Heart left ventricle (tissue), 16 donors: ENCODE data around the gene CIB1. TPM values are rescaled to one million over a fixed set of nuclear protein-coding genes. Genes with fewer than 3 reads are reported as not detected.

Experiments
- ATAC-seq, 4 donors: fragments of 200-7000 bp; cut with Tn5 transposase; one replicate each; pipeline ENCODE4 v1.9.1; 2020 to 2022; ENCODE audit warnings: moderate library complexity in 4 of 4, mild to moderate bottlenecking in 3 of 4, moderate number of reproducible peaks in 1 of 4
- DNase-seq, 5 donors: peaks; one replicate each; pipeline ENCODE4 v3.0.0-alpha.2; 2020
- H3K27ac ChIP-seq, 12 donors: fragments of 200-600 bp; sonication (generic) in 4 of 12; one replicate each; pipeline versions ENCODE4 v1.5.0 to v1.8.0; 2016 to 2022; ENCODE audit warnings: mild to moderate bottlenecking in 2 of 12
- H3K27me3 ChIP-seq, 9 donors: fragments of 200-600 bp; sonication (generic) in 2 of 9; one replicate each; pipeline versions ENCODE4 v1.5.1 to v1.8.0; 2016 to 2022; ENCODE audit warnings: mild to moderate bottlenecking in 3 of 9
- H3K36me3 ChIP-seq, 9 donors: fragments of 200-600 bp; sonication (generic) in 2 of 9; one replicate each; pipeline versions ENCODE4 v1.5.0 to v1.8.0; 2018 to 2022; ENCODE audit warnings: mild to moderate bottlenecking in 2 of 9
- H3K4me1 ChIP-seq, 12 donors: fragments of 200-600 bp; sonication (generic) in 4 of 12; one replicate each; pipeline versions ENCODE4 v1.5.0 to v1.8.0; 2016 to 2022; ENCODE audit warnings: mild to moderate bottlenecking in 3 of 12
- H3K4me3 ChIP-seq, 12 donors: fragments of 200-600 bp; sonication (generic) in 4 of 12; one replicate each; pipeline versions ENCODE4 v1.5.0 to v1.8.0; 2017 to 2022; ENCODE audit warnings: mild to moderate bottlenecking in 9 of 12, moderate library complexity in 4 of 12
- H3K9me3 ChIP-seq, 12 donors: fragments of 200-600 bp; sonication (generic) in 4 of 12; one replicate each; pipeline versions ENCODE4 v1.5.0 to v1.8.0; 2016 to 2022; ENCODE audit warnings: mild to moderate bottlenecking in 1 of 12
- POLR2A ChIP-seq, 2 donors: fragments of 450-650 bp; IDR thresholded peaks; one replicate each; pipeline ENCODE4 v1.6.1; 2017; ENCODE audit warnings: antibody characterized with exemption in 2 of 2, mild to moderate bottlenecking in 2 of 2, moderate library complexity in 2 of 2
- WGBS, 4 donors: extraction: QIAGEN DNeasy Blood & Tissue Kit in 2 of 4; methylation state at CpG; one replicate each; pipeline versions ENCODE4 v1.1.5 to v1.1.7; 2013 to 2018; 5-methylcytosine and 5-hydroxymethylcytosine counted together
- intact Hi-C, 10 donors: fragments of 100-400 bp; cut with DNase I; formaldehyde crosslinking; loops; one replicate each; pipeline versions ENCODE4 v1.11.1 to v1.14.2; 2022
- polyA plus RNA-seq, 2 donors: library from polyadenylated mRNA; stranded (reverse); fragments of 200-250 nt; gene quantifications; one replicate each; pipeline ENCODE4 v1.2.3, GENCODE V29; 2013
- total RNA-seq, 9 donors: library from RNA; depleted of rRNA in 2 of 9; stranded (reverse); fragments of >200 nt in 2 of 9; fragmentation: NEBNext Ultra II Directional in 3 of 9; extraction: Animal tissue kit (Norgen Biotek cat#: 25700) in 3 of 9; gene quantifications; one replicate each; pipeline versions ENCODE4 v1.1.0 to v1.2.4, GENCODE V29; 2016 to 2023
- TF ChIP-seq, protein P1 (sequence below), 12 donors: fragments of 200-600 bp; sonication (generic) in 4 of 12; IDR thresholded peaks; one replicate each; pipeline versions ENCODE4 v1.5.0 to v1.8.0; 2018 to 2022; ENCODE audit warnings: antibody characterized with exemption in 12 of 12, mild to moderate bottlenecking in 5 of 12
- donor health status: ischemic (EF 13 %, LVEDD 7.1; RV severe dilation, severe dysfunction).
- donor health status: healthy with polysubstance abuse.
- donor health status: DM: no; HTN: yes; CAD: no.
- donor health status: DM: no; HTN: no; CAD: no.
- donor health status: ischemic (EF 25% LVEDD 6.9; RV normal size, moderate dysfunction).
- donor health status: ischemic (EF 25% LVEDD 5.7; RV mildly dilated, moderate dysfunction).
- donor health status: healthy.
- donor health status: DM: yes; HTN: yes; CAD: no.
- donor health status: ischemic (EF 35%, LVEDD 5.7; RV mildly dilated, moderate dysfunction).
- donor health status: nonischemic (EF 11% LVEDD 7.7; RV severe dilation, severe dysfunction).
- donor health status: DM: yes; HTN: yes; CAD: no.
- donor health status: PGD.
- donor health status: ischemic (EF 29% LVEDD 5.4; RV normal size, mild dysfunction).
- donor health status: nonischemic (EF 23%, LVEDD 6.1; RV moderate dilation, normal function).

The CIB1 gene
- total and polyA plus RNA-seq, 11 donors, result 38.7 to 145 (median 80.8) TPM

DNA sequence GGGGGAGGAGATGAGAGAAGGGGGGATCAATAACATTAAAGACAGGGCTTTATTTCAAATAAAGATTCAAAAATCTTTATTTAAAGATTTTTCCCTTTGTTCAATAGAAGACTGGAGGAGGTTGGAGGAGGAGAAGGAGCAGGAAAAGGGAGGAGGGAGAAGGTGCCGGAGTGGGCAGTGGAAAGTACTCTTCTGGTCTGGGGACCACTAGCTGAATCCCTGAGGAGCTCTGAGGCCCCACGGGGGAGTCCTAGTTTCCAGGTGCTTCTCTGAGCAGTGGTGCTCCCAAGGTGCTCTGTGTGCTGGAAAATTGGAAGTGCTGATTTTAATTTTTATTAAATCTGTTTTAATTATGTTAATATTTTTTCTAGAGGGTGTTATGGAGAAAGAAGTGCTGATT is 52.0 kb downstream of the CIB1 start:
- 35 to 51% (median 44%) methylated on average over 2 of the region's 2 CpGs for WGBS, 4 donors
- no peak for TF ChIP-seq POLR2A (IDR thresholded peaks at IDR 0.05)
- TF ChIP-seq, protein P1, sequence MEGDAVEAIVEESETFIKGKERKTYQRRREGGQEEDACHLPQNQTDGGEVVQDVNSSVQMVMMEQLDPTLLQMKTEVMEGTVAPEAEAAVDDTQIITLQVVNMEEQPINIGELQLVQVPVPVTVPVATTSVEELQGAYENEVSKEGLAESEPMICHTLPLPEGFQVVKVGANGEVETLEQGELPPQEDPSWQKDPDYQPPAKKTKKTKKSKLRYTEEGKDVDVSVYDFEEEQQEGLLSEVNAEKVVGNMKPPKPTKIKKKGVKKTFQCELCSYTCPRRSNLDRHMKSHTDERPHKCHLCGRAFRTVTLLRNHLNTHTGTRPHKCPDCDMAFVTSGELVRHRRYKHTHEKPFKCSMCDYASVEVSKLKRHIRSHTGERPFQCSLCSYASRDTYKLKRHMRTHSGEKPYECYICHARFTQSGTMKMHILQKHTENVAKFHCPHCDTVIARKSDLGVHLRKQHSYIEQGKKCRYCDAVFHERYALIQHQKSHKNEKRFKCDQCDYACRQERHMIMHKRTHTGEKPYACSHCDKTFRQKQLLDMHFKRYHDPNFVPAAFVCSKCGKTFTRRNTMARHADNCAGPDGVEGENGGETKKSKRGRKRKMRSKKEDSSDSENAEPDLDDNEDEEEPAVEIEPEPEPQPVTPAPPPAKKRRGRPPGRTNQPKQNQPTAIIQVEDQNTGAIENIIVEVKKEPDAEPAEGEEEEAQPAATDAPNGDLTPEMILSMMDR (IDR thresholded peaks at IDR 0.05), result no peak
- intact Hi-C loops, result no loop called here
- no peak for ATAC-seq
- peak overlapping the region in 3 of 12 donors; percentile 5 to 98 (median 98) for H3K27ac ChIP-seq
- no peak overlapping the region for H3K4me3 ChIP-seq
- H3K9me3 ChIP-seq, result no peaks in the 10 kb centered on the region
- H3K4me1 ChIP-seq, result peaks cover 0 to 26% (median 9%) of the 10 kb centered on the region in 12 donors
- H3K27me3 ChIP-seq, result peaks cover 0 to 16% (median 0%) of the 10 kb centered on the region in 9 donors
- no peaks in the 10 kb centered on the region for H3K36me3 ChIP-seq
- DNase-seq, result no peak

Other genes with a start within 250 kb of the CIB1 start
- gene ZNF710, start 232.6 kb downstream of the CIB1 start, total RNA-seq, result 10 to 100 TPM in 1 of 9 donors, 1 to 10 TPM in 8; 2.9 to 22.4 (median 5.9) TPM
- 1 to 10 TPM; 3.4 to 6.1 TPM for gene ZNF710, start 232.6 kb downstream of the CIB1 start, polyA plus RNA-seq
- 1,000 to 10,000 TPM in 2 of 9 donors, 100 to 1,000 TPM in 7; 573 to 1,258 (median 787) TPM for gene IDH2, start 131.5 kb downstream of the CIB1 start, total RNA-seq
- 100 to 1,000 TPM; 366 to 619 TPM for gene IDH2, start 131.5 kb downstream of the CIB1 start, polyA plus RNA-seq
- 100 to 1,000 TPM in 1 of 9 donors, 10 to 100 TPM in 8; 14.8 to 105 (median 21.0) TPM for gene SEMA4B, start 32.6 kb downstream of the CIB1 start, total RNA-seq
- gene SEMA4B, start 32.6 kb downstream of the CIB1 start, polyA plus RNA-seq, result 10 to 100 TPM; 13.8 to 36.3 TPM
- gene GDPGP1, start 268 bp upstream of the CIB1 start, total RNA-seq, result 10 to 100 TPM in 6 of 9 donors, 1 to 10 TPM in 3; 5.9 to 18.9 (median 13.6) TPM
- 1 to 10 TPM; 4.8 to 5.4 TPM for gene GDPGP1, start 268 bp upstream of the CIB1 start, polyA plus RNA-seq
- under 1 TPM in 4 of 9 donors, not detected in 5; 0.13 to 0.35 (median 0.23) TPM for gene TTLL13, start 15.6 kb upstream of the CIB1 start, total RNA-seq
- gene TTLL13, start 15.6 kb upstream of the CIB1 start, polyA plus RNA-seq, result under 1 TPM; 0.07 to 0.11 TPM
- gene NGRN, start 31.7 kb upstream of the CIB1 start, total RNA-seq, result 100 to 1,000 TPM in 8 of 9 donors, 10 to 100 TPM in 1; 93.2 to 149 (median 116) TPM
- 100 to 1,000 TPM; 119 to 142 TPM for gene NGRN, start 31.7 kb upstream of the CIB1 start, polyA plus RNA-seq
- 1 to 10 TPM; 2.1 to 9.9 (median 5.9) TPM for gene ZNF774, start 118.3 kb upstream of the CIB1 start, total RNA-seq
- gene ZNF774, start 118.3 kb upstream of the CIB1 start, polyA plus RNA-seq, result 1 to 10 TPM; 3.1 to 4.2 TPM
- 100 to 1,000 TPM in 1 of 9 donors, 10 to 100 TPM in 8; 28.6 to 115 (median 36.8) TPM for gene IQGAP1, start 154.3 kb upstream of the CIB1 start, total RNA-seq
- gene IQGAP1, start 154.3 kb upstream of the CIB1 start, polyA plus RNA-seq, result 10 to 100 TPM; 18.9 to 31.3 TPM